Measurements from ENCODE around the gene C1S. TPM values are rescaled to one million over a fixed set of nuclear protein-coding genes. Genes with fewer than 3 reads are reported as not detected.

Gene C1S
- total RNA-seq, 2 donors from 2014 or later: 13.4 to 14.3 TPM

- WGBS, 2 experiments (ENCODE audit: insufficient coverage in 1 of 2, insufficient read length in 1 of 2): 94% methylated on average over 3 of the region's 3 CpGs; no CpG with 5 or more reads in 1 of the 2 experiments
- no peak for TF ChIP-seq CTCF (conservative IDR thresholded peaks at IDR 0.05)
- DNase-seq: no peak
- H3K27ac ChIP-seq (ENCODE audit: low read depth, low read length): no peak overlapping the region
- no peak overlapping the region for H3K4me3 ChIP-seq (ENCODE audit: low read length)
- H3K4me1 ChIP-seq (ENCODE audit: control insufficient read depth, insufficient read depth, low read length): no peaks in the 10 kb centered on the region
- Mint-ChIP-seq H3K4me3 (no peak overlapping the region), H3K27me3 (ENCODE audit: insufficient read depth) (peaks cover 14% of the 10 kb centered on the region), H3K27ac (no peak overlapping the region), H3K36me3 (ENCODE audit: low read depth) (peaks cover 8% of the 10 kb centered on the region), H3K9me3 (no peaks in the 10 kb centered on the region), H3K4me1 (peaks cover 4% of the 10 kb centered on the region)
- no peak overlapping the region for H3K9ac ChIP-seq (ENCODE audit: extremely low read depth, low read length, poor library complexity, severe bottlenecking)
- no peaks in the 10 kb centered on the region for H3K36me3 ChIP-seq (ENCODE audit: control insufficient read depth, insufficient read depth, low read length)
- H3K9me3 ChIP-seq (ENCODE audit: control insufficient read depth, low read length): no peaks in the 10 kb centered on the region
- peaks cover 5% of the 10 kb centered on the region for H3K27me3 ChIP-seq (ENCODE audit: control insufficient read depth, insufficient read depth, low read length, poor library complexity, severe bottlenecking)
Measured at GRCh38 chr12:7116196-7116595, 55.7 kb downstream of the C1S start.

GRCh38 chr12:7116916-7117315 is 56.4 kb downstream of the C1S start:
- no peaks in the 10 kb centered on the region for H3K4me1 ChIP-seq (ENCODE audit: control insufficient read depth, insufficient read depth, low read length)
- H3K27ac Mint-ChIP-seq: no peak overlapping the region
- no peaks in the 10 kb centered on the region for H3K27me3 ChIP-seq (ENCODE audit: control insufficient read depth, insufficient read depth, low read length, poor library complexity, severe bottlenecking)
- no peak overlapping the region for H3K9ac ChIP-seq (ENCODE audit: extremely low read depth, low read length, poor library complexity, severe bottlenecking)
- TF ChIP-seq CTCF (conservative IDR thresholded peaks at IDR 0.05): no peak
- H3K27me3 Mint-ChIP-seq (ENCODE audit: insufficient read depth): peaks cover 10% of the 10 kb centered on the region
- peaks cover 11% of the 10 kb centered on the region for H3K36me3 Mint-ChIP-seq (ENCODE audit: low read depth)
- H3K4me3 Mint-ChIP-seq: no peak overlapping the region
- H3K9me3 Mint-ChIP-seq: no peaks in the 10 kb centered on the region
- DNase-seq: no peak
- no peaks in the 10 kb centered on the region for H3K9me3 ChIP-seq (ENCODE audit: control insufficient read depth, low read length)
- H3K36me3 ChIP-seq (ENCODE audit: control insufficient read depth, insufficient read depth, low read length): no peaks in the 10 kb centered on the region
- peaks cover 4% of the 10 kb centered on the region for H3K4me1 Mint-ChIP-seq
- no peak overlapping the region for H3K27ac ChIP-seq (ENCODE audit: low read depth, low read length)
- 84% methylated on average over 7 to 9 of the region's 9 CpGs for WGBS, 2 experiments (ENCODE audit: insufficient coverage in 1 of 2, insufficient read length in 1 of 2)
- no peak overlapping the region for H3K4me3 ChIP-seq (ENCODE audit: low read length)

GRCh38 chr12:7117670-7118069 is 57.2 kb downstream of the C1S start:
- no peak overlapping the region for H3K9ac ChIP-seq (ENCODE audit: extremely low read depth, low read length, poor library complexity, severe bottlenecking)
- no peak for TF ChIP-seq CTCF (conservative IDR thresholded peaks at IDR 0.05)
- H3K27me3 Mint-ChIP-seq (ENCODE audit: insufficient read depth): peaks cover 5% of the 10 kb centered on the region
- no peak overlapping the region for H3K27ac ChIP-seq (ENCODE audit: low read depth, low read length)
- no peaks in the 10 kb centered on the region for H3K27me3 ChIP-seq (ENCODE audit: control insufficient read depth, insufficient read depth, low read length, poor library complexity, severe bottlenecking)
- WGBS, 2 experiments (ENCODE audit: insufficient coverage in 1 of 2, insufficient read length in 1 of 2): 87 to 90% methylated on average over 3 of the region's 3 CpGs
- no peaks in the 10 kb centered on the region for H3K4me1 ChIP-seq (ENCODE audit: control insufficient read depth, insufficient read depth, low read length)
- peaks cover 13% of the 10 kb centered on the region for H3K36me3 Mint-ChIP-seq (ENCODE audit: low read depth)
- H3K9me3 ChIP-seq (ENCODE audit: control insufficient read depth, low read length): no peaks in the 10 kb centered on the region
- H3K36me3 ChIP-seq (ENCODE audit: control insufficient read depth, insufficient read depth, low read length): no peaks in the 10 kb centered on the region
- no peak overlapping the region for H3K27ac Mint-ChIP-seq
- DNase-seq: no peak
- no peak overlapping the region for H3K4me3 ChIP-seq (ENCODE audit: low read length)
- H3K4me1 Mint-ChIP-seq: peaks cover 5% of the 10 kb centered on the region
- no peaks in the 10 kb centered on the region for H3K9me3 Mint-ChIP-seq
- H3K4me3 Mint-ChIP-seq: no peak overlapping the region

Measured in endodermal cell (in vitro differentiated cells).